Measurements from ENCODE around the gene NXPH1. TPM values are rescaled to one million over a fixed set of nuclear protein-coding genes. Genes with fewer than 3 reads are reported as not detected.

NXPH1 gene
- total and polyA plus RNA-seq, 2 experiments from 2014 or later: 0.45 to 3.0 TPM

DNA sequence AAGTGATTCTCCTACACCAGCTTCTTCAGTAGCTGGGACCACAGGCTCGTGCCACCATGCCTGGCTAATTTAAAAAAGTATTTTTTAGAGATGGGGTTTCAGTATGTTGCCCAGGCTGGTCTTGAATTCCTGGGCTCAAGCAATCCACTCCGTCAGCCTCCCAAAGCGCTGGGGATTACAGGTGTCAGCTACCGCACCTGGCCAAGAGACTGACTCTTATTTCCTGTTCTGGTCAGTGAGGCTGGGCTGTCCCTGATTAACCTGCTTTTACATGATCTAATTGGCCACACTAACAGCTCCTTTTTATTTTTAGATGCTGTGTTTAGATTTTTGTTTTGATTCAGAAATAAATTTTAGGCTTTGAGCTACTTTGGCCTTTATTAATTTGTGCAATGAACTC, 203.9 kb downstream of the NXPH1 start:
- Histone ChIP-seq H4K20me1 (replicated peaks; ENCODE audit: insufficient read depth) (no peaks in the 10 kb centered on the region), H2AFZ (no peak overlapping the region), H3K79me2 (replicated peaks; ENCODE audit: insufficient read depth) (no peaks in the 10 kb centered on the region), H3K4me2 (no peak overlapping the region), H3K4me1 (ENCODE audit: insufficient read depth) (peaks cover 25% of the 10 kb centered on the region), H3F3A (replicated peaks; ENCODE audit: low read depth) (no peaks in the 10 kb centered on the region), H3K27me3 (ENCODE audit: insufficient read depth) (no peaks in the 10 kb centered on the region), H3K9me2 (ENCODE audit: insufficient read depth) (no peaks in the 10 kb centered on the region; the same call in 1 of the 2 replicates), H3K36me3 (ENCODE audit: insufficient read depth) (no peaks in the 10 kb centered on the region; the same call in 1 of the 2 replicates), H3K4me3 (no peak overlapping the region), H3K27ac (ENCODE audit: low read depth) (no peak overlapping the region)
- no peak for ATAC-seq
- Mint-ChIP-seq H3K4me3 (no peak overlapping the region), H3K27ac (no peak overlapping the region), H3K9me3 (0 out of 3 replicates have a peak, but pooled peaks cover 3% of the 10 kb centered on the region), H3K27me3 (ENCODE audit: insufficient read depth, low read depth, poor library complexity) (peaks cover 3% of the 10 kb centered on the region), H3K4me1 (peaks cover 18% of the 10 kb centered on the region), H3K36me3 (ENCODE audit: low read depth) (peaks cover 4% of the 10 kb centered on the region; the same call in 2 of the 3 replicates)
- TF ChIP-seq CREB1 (CRISPR knock-in tag; IDR thresholded peaks at IDR 0.05; ENCODE audit: low read depth) (no peak), STAT1 (IDR thresholded peaks at IDR 0.05; ENCODE audit: unreplicated experiment) (no peak), POLR2AphosphoS5 (IDR thresholded peaks at IDR 0.05; ENCODE audit: low read depth) (no peak), EZH2phosphoT487 (IDR thresholded peaks at IDR 0.05; ENCODE audit: unreplicated experiment) (no peak), ZNF331 (CRISPR knock-in tag; IDR thresholded peaks at IDR 0.05; ENCODE audit: low read depth) (no peak), JUNB (IDR thresholded peaks at IDR 0.05; ENCODE audit: unreplicated experiment) (no peak), NANOG (IDR thresholded peaks at IDR 0.05; ENCODE audit: borderline replicate concordance) (no peak)
- TF ChIP-seq, protein P1, sequence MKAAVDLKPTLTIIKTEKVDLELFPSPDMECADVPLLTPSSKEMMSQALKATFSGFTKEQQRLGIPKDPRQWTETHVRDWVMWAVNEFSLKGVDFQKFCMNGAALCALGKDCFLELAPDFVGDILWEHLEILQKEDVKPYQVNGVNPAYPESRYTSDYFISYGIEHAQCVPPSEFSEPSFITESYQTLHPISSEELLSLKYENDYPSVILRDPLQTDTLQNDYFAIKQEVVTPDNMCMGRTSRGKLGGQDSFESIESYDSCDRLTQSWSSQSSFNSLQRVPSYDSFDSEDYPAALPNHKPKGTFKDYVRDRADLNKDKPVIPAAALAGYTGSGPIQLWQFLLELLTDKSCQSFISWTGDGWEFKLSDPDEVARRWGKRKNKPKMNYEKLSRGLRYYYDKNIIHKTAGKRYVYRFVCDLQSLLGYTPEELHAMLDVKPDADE (IDR thresholded peaks at IDR 0.05): no peak
- TF ChIP-seq, protein P2, sequence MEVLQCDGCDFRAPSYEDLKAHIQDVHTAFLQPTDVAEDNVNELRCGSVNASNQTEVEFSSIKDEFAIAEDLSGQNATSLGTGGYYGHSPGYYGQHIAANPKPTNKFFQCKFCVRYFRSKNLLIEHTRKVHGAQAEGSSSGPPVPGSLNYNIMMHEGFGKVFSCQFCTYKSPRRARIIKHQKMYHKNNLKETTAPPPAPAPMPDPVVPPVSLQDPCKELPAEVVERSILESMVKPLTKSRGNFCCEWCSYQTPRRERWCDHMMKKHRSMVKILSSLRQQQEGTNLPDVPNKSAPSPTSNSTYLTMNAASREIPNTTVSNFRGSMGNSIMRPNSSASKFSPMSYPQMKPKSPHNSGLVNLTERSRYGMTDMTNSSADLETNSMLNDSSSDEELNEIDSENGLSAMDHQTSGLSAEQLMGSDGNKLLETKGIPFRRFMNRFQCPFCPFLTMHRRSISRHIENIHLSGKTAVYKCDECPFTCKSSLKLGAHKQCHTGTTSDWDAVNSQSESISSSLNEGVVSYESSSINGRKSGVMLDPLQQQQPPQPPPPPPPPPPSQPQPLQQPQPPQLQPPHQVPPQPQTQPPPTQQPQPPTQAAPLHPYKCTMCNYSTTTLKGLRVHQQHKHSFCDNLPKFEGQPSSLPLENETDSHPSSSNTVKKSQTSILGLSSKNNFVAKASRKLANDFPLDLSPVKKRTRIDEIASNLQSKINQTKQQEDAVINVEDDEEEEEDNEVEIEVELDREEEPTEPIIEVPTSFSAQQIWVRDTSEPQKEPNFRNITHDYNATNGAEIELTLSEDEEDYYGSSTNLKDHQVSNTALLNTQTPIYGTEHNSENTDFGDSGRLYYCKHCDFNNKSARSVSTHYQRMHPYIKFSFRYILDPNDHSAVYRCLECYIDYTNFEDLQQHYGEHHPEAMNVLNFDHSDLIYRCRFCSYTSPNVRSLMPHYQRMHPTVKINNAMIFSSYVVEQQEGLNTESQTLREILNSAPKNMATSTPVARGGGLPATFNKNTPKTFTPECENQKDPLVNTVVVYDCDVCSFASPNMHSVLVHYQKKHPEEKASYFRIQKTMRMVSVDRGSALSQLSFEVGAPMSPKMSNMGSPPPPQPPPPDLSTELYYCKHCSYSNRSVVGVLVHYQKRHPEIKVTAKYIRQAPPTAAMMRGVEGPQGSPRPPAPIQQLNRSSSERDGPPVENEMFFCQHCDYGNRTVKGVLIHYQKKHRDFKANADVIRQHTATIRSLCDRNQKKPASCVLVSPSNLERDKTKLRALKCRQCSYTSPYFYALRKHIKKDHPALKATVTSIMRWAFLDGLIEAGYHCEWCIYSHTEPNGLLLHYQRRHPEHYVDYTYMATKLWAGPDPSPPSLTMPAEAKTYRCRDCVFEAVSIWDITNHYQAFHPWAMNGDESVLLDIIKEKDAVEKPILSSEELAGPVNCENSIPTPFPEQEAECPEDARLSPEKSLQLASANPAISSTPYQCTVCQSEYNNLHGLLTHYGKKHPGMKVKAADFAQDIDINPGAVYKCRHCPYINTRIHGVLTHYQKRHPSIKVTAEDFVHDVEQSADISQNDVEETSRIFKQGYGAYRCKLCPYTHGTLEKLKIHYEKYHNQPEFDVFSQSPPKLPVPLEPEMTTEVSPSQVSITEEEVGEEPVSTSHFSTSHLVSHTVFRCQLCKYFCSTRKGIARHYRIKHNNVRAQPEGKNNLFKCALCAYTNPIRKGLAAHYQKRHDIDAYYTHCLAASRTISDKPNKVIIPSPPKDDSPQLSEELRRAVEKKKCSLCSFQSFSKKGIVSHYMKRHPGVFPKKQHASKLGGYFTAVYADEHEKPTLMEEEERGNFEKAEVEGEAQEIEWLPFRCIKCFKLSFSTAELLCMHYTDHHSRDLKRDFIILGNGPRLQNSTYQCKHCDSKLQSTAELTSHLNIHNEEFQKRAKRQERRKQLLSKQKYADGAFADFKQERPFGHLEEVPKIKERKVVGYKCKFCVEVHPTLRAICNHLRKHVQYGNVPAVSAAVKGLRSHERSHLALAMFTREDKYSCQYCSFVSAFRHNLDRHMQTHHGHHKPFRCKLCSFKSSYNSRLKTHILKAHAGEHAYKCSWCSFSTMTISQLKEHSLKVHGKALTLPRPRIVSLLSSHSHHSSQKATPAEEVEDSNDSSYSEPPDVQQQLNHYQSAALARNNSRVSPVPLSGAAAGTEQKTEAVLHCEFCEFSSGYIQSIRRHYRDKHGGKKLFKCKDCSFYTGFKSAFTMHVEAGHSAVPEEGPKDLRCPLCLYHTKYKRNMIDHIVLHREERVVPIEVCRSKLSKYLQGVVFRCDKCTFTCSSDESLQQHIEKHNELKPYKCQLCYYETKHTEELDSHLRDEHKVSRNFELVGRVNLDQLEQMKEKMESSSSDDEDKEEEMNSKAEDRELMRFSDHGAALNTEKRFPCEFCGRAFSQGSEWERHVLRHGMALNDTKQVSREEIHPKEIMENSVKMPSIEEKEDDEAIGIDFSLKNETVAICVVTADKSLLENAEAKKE (CRISPR knock-in tag; IDR thresholded peaks at IDR 0.05): no peak
- TF ChIP-seq, protein P3, sequence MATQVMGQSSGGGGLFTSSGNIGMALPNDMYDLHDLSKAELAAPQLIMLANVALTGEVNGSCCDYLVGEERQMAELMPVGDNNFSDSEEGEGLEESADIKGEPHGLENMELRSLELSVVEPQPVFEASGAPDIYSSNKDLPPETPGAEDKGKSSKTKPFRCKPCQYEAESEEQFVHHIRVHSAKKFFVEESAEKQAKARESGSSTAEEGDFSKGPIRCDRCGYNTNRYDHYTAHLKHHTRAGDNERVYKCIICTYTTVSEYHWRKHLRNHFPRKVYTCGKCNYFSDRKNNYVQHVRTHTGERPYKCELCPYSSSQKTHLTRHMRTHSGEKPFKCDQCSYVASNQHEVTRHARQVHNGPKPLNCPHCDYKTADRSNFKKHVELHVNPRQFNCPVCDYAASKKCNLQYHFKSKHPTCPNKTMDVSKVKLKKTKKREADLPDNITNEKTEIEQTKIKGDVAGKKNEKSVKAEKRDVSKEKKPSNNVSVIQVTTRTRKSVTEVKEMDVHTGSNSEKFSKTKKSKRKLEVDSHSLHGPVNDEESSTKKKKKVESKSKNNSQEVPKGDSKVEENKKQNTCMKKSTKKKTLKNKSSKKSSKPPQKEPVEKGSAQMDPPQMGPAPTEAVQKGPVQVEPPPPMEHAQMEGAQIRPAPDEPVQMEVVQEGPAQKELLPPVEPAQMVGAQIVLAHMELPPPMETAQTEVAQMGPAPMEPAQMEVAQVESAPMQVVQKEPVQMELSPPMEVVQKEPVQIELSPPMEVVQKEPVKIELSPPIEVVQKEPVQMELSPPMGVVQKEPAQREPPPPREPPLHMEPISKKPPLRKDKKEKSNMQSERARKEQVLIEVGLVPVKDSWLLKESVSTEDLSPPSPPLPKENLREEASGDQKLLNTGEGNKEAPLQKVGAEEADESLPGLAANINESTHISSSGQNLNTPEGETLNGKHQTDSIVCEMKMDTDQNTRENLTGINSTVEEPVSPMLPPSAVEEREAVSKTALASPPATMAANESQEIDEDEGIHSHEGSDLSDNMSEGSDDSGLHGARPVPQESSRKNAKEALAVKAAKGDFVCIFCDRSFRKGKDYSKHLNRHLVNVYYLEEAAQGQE (IDR thresholded peaks at IDR 0.05; ENCODE audit: unreplicated experiment): no peak
- TF ChIP-seq, protein P4, sequence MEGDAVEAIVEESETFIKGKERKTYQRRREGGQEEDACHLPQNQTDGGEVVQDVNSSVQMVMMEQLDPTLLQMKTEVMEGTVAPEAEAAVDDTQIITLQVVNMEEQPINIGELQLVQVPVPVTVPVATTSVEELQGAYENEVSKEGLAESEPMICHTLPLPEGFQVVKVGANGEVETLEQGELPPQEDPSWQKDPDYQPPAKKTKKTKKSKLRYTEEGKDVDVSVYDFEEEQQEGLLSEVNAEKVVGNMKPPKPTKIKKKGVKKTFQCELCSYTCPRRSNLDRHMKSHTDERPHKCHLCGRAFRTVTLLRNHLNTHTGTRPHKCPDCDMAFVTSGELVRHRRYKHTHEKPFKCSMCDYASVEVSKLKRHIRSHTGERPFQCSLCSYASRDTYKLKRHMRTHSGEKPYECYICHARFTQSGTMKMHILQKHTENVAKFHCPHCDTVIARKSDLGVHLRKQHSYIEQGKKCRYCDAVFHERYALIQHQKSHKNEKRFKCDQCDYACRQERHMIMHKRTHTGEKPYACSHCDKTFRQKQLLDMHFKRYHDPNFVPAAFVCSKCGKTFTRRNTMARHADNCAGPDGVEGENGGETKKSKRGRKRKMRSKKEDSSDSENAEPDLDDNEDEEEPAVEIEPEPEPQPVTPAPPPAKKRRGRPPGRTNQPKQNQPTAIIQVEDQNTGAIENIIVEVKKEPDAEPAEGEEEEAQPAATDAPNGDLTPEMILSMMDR (conservative IDR thresholded peaks at IDR 0.05; ENCODE audit: low read depth in 2 of 2): no peak
- DNase-seq (ENCODE audit: low spot score): no peak
